HG03097 (cell line): ENCODE data around the gene GPN3.
A peak's percentile ranks its signal among the peaks of the same experiment; 100 is the strongest.
"Not testable (repeated sequence)": the region's sequence is repeated elsewhere in the genome, so short reads cannot be mapped to it uniquely, and the experiment has no call there.

Experiments used
- ATAC-seq: cut with Tn5 transposase; IDR thresholded peaks from one replicate; pipeline ENCODE4 v1.9.1; 2021; ENCODE audit not compliant: unreplicated experiment, low FRiP score

Gene GPN3

DNA sequence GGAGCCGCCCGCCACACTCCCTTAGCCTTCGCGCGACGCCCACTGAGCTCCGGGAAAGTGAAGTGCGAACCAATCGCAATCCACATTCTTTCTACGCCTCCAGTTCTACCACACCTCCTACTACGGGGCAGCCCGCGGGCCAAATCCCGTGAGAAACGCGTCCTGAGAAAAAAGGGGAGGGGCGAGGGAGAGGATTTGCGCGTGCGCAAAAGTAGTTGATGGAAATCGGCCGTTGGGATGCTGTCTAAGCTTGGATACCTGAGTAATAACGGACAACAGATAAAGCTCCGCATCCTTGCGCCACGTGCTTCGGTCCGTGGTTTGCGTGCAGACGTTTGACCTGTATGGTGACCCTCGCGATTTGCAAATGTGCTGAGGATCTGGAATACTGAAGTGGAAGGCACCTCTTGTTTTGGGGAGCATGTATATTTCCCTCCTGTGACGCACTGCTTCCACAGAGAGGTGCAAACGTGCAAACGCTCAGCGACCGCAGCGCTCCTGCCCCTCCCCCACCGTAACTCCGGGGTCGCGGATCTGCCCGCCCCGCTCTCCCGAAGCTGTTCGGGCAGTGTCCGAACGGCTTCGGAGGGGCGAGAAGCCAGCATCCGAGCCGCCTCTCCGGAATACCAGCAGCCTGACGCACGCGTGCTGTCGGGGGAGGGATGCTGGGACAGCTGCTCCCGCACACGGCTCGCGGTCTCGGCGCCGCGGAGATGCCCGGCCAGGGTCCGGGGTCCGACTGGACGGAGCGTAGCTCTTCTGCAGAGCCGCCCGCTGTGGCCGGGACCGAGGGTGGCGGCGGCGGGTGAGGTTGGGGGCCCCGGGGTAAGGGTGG, at the start of gene GPN3, which contains the start of gene FAM216A:
GPN3 (minus strand) TSS at position 44 of the 835 bp plus-strand sequence. CDS start 54 bp downstream, outside the sequence.
FAM216A (plus strand) TSS at position 632 of the 835 bp plus-strand sequence; CDS start at position 663, 31 bp downstream.
- ATAC-seq: peak; percentile 75

DNA sequence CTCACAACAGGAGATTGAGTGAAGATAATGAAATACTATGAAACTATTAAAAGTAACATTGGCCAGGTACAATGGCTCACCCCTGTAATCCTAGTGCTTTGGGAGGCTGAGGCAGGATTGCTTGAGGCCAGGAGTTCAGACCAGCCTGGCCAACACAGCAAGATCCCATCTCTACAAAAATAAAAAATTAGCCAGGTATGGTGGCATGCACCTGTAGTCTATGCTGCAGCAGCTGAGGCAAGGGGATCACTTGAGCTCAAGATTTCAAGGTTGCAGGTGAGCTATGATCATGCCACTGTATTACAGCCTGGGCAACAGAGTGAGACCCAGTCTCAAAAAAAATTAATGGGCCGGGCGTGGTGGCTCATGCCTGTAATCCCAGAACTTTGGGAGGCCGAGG, 48.9 kb upstream of the GPN3 start:
- ATAC-seq: no peak

DNA sequence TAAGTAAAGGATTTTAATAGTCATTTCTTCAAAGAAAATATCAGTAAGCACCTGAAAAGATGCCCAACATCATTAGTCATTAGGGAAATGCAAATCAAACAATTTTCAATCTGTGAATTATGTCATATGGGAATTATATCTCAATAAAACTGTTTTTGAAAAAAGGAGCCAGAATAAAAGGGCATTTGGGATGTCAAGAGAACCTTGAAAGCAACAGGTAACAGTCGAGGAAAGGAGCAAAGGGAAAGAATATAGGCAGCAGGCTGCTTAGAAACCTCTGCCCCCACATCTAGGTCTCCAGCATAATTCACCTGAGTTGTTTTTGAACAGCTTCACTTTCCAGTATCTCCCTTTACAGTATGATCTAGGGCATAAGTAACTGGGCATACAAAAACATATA, 46.3 kb upstream of the GPN3 start:
- ATAC-seq: no peak

DNA sequence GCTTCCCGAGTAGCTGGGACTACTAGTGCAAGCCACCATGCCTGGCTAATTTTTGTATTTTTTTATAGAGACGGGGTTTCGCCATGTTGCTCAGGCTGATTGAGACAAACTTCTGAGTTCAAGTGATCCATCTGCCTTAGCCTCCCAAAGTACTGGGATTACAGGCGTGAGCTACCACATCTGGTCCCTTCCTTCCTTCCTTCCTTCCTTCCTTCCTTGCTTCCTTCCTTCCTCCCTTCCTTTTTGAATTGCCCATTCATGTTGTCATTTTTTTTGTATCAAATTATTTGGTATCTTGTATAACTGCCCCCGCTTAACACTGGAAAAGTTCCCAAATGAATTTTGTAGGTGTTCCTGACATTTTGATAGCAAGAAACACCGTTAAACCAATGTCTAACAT, 45.8 kb upstream of the GPN3 start:
- no peak for ATAC-seq

DNA sequence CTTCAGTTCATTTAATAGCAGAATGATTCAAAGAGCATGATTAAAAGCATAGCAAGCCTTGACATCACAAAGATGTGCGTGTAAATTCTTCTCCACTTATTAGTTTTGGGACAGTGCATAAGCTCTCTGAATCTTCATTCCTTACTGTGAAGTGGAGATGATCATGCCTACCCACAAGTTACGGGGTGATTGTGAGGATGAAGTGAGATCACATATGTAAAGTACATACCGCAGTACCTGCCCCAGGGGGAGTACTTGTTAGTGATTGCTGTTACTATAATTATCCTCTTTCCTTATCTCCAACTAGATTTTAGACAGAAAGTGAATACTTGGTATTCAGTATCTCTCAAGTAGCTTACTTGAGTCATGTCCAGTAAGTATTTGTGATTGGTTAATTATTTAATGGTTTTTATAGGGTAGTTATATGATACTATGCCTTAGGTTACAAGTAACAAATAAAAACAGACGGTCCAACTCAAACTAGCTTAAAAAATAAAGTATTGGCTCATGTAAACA, 40.1 kb upstream of the GPN3 start:
- no peak for ATAC-seq

DNA sequence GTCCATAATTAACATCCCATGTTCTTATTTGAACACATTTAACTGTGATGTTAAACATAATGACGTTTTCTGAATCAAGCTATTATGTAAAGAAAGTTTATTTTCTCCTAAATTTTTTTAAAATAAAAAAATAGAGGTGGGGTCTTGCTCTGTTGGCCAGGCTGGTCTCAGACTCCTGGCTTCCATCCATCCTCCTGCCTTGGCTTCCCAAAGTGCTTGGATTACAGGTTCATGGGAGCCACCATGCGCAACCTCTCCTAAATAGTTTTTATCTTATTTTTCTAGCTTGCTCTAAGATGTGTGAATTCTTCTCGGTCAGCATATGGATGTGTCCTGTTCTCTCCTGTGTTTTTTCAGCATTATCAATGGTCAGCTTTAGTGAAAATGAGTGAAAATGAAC, 37.3 kb upstream of the GPN3 start:
- no peak for ATAC-seq

DNA sequence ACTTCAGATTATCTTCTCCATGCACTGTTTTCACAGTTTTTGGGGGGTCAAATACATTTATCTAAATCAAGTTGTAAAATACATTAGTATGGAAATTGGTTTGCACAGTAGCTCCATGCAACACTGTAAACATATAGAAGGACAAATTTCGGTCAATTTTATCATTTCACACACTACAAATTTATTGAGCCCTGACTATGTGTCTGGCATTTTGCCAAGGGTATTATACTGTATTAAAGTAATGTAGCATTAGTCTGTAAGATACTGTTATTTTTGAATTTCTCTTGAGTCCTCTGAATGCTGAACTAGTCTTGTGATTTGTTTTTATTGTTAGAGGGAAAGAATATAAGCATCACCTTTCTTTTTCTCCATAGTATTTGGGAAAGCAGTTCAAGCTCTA, 35.4 kb upstream of the GPN3 start:
- no peak for ATAC-seq

DNA sequence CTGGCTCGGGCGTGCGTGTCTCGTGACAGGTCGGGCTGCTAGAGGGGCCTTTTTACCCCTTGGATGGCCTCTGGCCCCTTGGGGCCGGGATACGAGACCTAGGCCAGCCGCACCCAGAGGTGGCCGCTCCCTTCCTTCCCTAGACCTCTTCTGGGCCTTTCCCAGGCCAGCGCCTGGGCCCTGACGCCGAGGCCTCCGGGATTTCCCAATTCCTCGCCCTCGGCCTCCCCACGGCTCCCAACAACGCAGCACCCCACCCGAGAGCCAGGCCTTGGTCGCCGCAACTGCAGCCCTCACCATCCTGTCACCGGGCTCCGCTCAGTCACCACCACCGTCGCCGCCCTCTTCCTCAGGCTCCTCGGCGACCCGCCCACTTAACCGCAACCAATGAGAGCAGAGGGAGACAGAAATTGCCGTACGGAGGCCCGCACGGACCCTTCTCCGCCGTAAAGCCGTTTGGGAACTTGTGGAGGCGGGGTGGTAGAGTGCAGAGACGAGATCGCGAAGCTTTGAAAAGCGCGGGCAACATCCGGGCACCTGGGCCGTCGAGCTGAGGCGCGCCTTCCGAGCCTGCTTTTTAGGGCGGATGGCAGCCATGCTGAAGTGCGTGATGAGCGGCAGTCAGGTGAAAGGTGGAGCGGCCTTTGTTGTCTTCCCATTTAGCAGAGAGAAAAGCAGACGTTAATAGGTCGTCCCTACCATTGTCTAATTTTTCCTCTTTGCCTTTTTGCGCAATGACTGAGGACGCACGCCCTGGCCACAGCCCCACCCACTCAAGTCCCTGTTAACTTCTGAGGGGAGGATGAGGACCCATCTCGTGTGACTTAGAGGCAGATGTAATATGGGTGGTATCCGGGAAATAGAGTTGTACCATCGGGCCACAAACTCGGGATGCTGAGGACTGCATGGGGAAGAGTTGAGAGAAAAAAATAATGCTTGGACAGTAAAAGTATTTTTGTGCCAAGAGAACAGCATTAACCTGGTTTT, 34.0 kb upstream of the GPN3 start, which contains the start of the genes RAD9B and VPS29:
RAD9B (plus strand) TSS at position 580 of the 987 bp plus-strand sequence; CDS start at position 587, 7 bp downstream.
VPS29 (minus strand) TSS at position 360 of the 987 bp plus-strand sequence; CDS start at position 300, 60 bp downstream.
- ATAC-seq: peak; percentile 88

DNA sequence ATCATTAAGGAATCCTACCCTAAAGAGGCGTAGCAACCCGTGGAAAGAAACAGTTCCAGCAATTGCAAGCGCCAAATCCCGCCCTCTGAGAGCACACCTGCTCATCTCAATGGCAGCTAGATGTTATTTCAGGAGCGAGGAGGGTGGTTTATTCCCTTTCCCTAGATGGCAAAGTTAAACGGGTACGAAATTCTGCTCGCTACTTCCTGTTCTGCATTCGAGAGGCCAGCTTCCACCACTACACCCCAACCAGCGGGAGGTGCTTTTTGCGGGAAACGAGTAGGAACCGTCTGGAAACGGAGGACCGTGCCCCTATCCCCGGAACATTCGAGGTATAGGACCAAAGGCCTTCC, 33.3 kb upstream of the GPN3 start:
- ATAC-seq: peak; percentile 8

DNA sequence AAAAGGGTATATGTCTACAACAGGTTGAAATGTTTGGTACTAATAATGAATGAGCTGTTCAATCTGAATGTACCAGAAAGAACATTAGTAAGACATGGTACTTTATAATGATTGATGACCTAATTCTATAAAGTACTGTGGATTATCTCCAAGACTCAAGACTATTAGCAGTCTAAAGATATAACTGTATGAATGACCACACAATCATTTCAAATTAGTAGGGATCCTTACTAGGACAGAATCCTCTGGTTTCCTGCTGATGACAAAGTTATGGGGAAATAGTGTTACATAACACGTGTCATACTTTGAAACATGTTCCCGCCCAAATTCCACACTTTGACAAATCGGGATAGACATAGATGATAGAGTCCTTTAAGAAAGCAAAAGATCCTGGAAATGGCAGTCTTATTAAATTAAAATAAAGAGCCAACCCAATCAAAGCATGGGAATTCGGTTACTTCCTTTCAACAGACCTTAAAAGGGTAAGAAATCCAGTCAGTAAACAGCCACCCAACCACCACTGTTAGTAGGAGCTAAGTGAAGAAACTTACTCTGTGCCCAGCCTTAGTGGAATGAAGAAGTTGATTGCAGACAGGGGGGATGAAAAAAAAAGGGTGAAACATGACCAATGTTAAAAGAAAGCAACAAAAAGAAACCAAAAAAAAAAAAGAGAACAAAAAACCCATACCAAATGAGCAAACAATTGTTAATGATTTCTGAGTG, 31.1 kb upstream of the GPN3 start:
- ATAC-seq: no peak

DNA sequence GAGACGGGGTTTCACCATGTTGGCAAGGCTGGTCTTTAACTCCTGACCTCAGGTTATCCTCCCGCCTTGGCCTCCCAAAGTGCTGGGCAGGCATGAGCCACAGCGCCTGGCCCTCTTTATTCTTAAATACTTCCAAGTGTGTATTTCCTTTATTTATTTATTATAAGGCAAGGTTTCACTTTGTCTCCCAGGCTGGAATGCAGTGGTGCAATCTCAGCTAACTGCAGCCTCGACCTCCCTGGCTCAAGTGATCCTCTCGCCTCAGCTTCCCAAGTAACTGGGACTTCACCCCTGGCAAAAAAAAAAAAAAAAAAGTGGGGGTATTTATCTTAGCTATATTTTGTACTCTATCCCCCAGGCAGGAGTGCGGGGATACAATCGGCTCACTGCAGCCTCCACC, 7.4 kb upstream of the GPN3 start:
- no peak for ATAC-seq

DNA sequence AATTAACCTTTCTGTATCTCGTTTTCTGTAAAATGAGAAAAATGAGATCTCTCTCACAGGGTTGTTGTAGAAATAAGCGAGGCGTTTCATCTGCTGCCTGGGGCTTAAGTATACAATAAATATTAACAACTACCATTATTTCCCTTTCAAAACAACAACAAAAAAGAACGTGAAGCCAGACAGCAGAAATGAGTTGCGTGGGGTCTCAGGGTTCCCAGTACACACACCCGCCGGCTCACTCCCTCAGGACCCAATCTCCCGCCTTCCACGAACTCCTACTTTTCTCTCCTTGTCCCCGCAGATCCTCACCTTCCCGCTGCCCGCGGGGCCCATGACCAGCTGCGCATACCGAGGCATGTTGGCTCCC, 227 bp downstream of the GPN3 start:
- ATAC-seq: no peak

DNA sequence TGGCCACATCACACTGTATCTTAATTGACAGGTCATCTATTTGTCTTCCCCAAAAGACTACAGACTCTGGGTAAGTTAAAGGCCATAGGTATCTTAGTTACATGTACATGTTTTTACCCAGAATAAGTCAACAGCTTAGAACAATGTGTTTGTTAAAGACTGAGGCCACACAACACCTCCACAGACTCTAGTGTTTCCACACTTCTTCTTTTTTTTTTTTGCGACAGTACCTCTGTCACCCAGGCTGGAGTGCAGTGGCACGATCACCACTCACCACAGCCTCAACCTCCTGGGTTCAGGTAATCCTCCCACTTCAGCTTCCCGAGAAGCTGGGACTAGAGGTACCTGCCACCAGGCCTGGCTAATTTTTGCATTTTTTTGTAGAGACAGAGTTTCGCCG, 1.3 kb downstream of the GPN3 start:
- no peak for ATAC-seq

DNA sequence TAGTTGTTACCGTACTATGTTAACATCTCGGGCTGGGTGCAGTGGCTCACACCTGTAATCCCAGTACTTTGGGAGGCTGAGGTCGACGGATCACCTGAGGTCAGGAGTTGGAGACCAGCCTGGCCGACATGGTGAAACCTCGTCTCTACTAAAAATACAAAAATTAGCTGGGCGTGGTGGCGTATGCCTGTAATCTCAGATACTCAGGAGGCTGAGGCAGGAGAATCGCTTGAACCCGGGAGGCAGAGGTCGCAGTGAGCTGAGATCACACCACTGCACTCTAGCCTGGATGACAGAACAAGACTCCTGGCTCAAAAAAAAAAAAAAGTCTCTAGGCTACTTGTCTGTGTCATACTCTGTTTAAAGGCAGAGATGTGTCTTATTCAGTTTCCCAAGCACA, 2.3 kb downstream of the GPN3 start:
- not testable (repeated sequence) for ATAC-seq

DNA sequence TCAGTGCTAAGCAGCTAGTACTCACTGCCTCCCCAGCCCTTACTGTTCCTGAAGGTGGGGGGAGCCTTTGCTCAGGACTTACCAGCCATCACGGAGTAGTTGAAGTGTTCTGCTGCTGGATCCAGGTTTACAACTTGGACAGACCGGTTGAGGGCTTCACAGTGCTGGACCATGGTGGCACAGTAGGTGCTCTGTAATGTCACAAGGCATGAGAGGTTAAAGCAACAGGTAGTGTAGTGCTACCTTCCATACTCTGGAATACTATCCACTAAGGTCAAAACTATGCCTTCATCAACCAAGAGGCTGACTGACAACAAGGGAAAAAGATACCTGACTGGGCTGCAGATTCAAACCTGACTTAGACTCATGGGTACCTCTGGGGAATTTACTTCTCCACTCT, 3.0 kb downstream of the GPN3 start:
- ATAC-seq: no peak

DNA sequence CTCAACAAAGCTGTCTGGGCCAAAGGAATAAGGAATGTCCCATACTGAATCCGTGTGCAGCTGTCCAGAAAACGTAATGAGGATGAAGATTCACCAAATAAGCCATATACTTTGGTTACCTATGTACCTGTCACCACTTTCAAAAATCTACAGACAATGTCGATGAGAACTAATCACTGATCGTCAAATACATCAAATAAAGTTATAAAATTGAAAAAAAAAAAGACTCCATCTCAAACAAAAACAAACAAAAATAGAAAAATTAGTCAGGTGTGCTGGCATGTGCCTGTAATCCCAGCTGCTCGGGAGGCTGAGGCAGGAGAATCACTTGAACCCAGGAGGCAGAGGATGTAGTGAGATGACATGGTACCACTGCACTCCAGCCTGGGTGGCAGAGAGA, 6.9 kb downstream of the GPN3 start:
- not testable (repeated sequence) for ATAC-seq

DNA sequence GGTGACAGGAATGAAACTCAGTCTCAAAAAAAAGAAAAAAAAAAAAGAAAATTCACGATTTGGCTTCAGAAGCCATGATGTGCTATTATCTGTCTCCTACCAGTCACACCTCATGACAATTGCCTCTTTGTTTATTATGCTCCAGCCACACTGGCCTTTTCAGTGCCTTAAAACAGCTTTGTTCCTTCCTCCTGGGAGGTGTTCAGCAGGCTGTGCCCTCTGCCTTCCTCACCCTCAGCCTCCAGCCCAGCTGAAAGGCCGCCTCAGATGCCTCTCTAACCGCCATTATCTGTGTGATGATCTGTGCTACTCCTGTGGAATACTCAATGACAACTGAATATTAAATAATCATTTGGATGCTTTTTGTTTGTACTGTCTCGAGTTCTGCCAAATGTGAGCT, 9.3 kb downstream of the GPN3 start:
- no peak for ATAC-seq

DNA sequence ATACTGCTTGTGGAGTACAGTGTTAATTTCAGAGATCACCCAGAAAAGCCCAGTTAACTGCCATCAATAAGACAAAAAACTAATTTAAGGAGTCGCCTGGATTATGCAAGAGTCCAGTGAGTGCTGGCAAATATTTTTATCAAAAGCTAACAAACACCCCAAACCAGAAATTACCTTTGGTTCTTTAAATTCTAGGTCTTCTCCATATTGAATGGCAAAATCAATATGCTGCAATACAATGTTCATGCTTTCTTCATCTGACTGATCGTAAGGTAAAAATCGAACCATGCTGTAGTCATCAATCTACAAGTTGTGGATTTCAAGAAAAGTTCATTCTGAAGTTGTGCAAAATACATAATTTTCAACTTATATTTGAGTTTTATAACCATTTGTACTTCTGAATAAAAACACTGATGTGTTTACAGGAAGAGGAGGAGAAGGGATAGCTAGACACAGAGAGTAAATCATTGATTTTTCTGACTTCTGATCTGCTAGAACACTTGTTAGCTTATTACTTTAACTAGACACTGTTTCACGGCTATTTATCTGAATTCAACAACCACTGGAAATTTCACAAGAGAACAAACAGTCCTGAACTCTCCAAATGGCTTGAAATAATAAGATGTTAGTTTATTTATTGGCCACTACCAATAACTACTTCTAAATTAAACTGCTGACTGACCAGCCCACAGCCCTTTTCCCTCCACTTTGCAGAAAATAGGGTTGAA, 14.3 kb downstream of the GPN3 start:
- no peak for ATAC-seq

DNA sequence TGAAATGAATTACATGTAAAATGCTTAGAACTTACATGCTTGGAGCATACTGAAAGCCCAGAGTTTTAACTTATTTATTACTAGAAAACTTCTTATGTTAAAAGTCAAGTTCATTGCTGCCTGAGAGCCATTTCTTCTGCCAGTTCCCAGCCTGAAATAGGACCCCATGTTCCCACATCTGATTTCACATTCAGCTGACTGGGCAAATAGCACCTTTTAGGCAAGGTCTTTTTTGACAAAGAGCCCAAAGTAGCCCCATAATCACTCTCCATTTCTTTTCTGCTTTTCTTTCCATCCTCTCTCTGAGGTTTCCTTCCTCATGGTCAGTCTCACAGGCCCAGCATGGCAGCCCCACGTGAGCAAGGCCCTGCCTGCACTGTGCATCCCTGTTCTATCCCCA, 16.8 kb downstream of the GPN3 start:
- ATAC-seq: no peak
